Natural killer cell (primary cell): Measurements from ENCODE around the gene RS1. TPM values are rescaled to one million over a fixed set of nuclear protein-coding genes. Genes with fewer than 3 reads are reported as not detected.

Experiments used
- ATAC-seq, 3 donors: fragments of 150-1000 bp in 2 of 3; fragments of 200-7000 bp in 1 of 3; cut with Tn5 transposase; 1 replicate in 1 of 3; 2 replicates in 2 of 3; pipeline ENCODE4 v1.10.0; 2021; ENCODE audit warnings: mild to moderate bottlenecking in 2 of 3, moderate library complexity in 2 of 3
- DNase-seq, 2 donors: peaks; one replicate each; pipeline versions ENCODE4 v3.0.0 to v3.0.0-alpha.2; 2013 to 2021; ENCODE audit warnings: mixed read lengths in 1 of 2
- H3K27ac ChIP-seq: one replicate; pipeline ENCODE4 v1.5.1; 2013; ENCODE audit warnings: mild to moderate bottlenecking, low read length
- H3K27me3 ChIP-seq: one replicate; pipeline ENCODE4 v1.6.1; 2013; ENCODE audit warnings: low read length; ENCODE audit not compliant: control insufficient read depth, insufficient read depth
- H3K36me3 ChIP-seq: one replicate; pipeline ENCODE4 v1.6.1; 2013; ENCODE audit warnings: low read length; ENCODE audit not compliant: control insufficient read depth, insufficient read depth
- H3K4me1 ChIP-seq: one replicate; pipeline ENCODE4 v1.6.1; 2013; ENCODE audit warnings: low read length; ENCODE audit not compliant: control insufficient read depth, insufficient read depth
- H3K4me3 ChIP-seq: one replicate; pipeline ENCODE4 v1.5.1; 2013; ENCODE audit warnings: low read length
- H3K9me3 ChIP-seq: one replicate; pipeline ENCODE4 v1.6.1; 2013; ENCODE audit warnings: low read length; ENCODE audit not compliant: control insufficient read depth, insufficient read depth
- H3K27ac Mint-ChIP-seq, 2 donors: one replicate each; pipeline ENCODE4 v1.8.0; 2022; ENCODE audit warnings: mild to moderate bottlenecking in 2 of 2, mixed read lengths in 2 of 2, moderate library complexity in 1 of 2
- H3K27me3 Mint-ChIP-seq, 2 donors: one replicate each; pipeline ENCODE4 v1.8.0; 2022; ENCODE audit warnings: low read depth in 2 of 2, mixed read lengths in 2 of 2
- H3K36me3 Mint-ChIP-seq: one replicate; pipeline ENCODE4 v1.8.0; 2022; ENCODE audit warnings: mixed read lengths
- H3K4me1 Mint-ChIP-seq, 2 donors: one replicate each; pipeline ENCODE4 v1.8.0; 2022; ENCODE audit warnings: mixed read lengths in 2 of 2
- H3K4me3 Mint-ChIP-seq: one replicate; pipeline ENCODE4 v1.8.0; 2022; ENCODE audit warnings: mild to moderate bottlenecking, moderate library complexity, mixed read lengths
- H3K9me3 Mint-ChIP-seq, 2 donors: one replicate each; pipeline ENCODE4 v1.8.0; 2022; ENCODE audit warnings: mixed read lengths in 2 of 2
- WGBS: methylation state at CpG from one replicate; pipeline ENCODE4 v1.1.7; 2013; ENCODE audit warnings: missing lambda C conversion rate; ENCODE audit not compliant: insufficient coverage; 5-methylcytosine and 5-hydroxymethylcytosine counted together
- intact Hi-C: fragments of 100-400 bp; cut with micrococcal nuclease; formaldehyde crosslinking; loops from one replicate; pipeline ENCODE4 v1.14.2; 2022
- total RNA-seq, 4 donors: library from RNA; stranded (reverse); fragments of 120-200 nt in 1 of 4; gene quantifications; one replicate each; pipeline versions ENCODE4 v1.2.3 to v1.2.4, GENCODE V29; 2013 to 2022
- TF ChIP-seq, protein P1 (sequence below): fragments of 200-600 bp; IDR thresholded peaks from one replicate; pipeline ENCODE4 v1.8.0; 2022; ENCODE audit warnings: antibody characterized with exemption

Gene RS1
- total RNA-seq, 3 donors from 2014 or later (not counting 1 experiment from before 2014, with no cell fraction given) = not detected

DNA sequence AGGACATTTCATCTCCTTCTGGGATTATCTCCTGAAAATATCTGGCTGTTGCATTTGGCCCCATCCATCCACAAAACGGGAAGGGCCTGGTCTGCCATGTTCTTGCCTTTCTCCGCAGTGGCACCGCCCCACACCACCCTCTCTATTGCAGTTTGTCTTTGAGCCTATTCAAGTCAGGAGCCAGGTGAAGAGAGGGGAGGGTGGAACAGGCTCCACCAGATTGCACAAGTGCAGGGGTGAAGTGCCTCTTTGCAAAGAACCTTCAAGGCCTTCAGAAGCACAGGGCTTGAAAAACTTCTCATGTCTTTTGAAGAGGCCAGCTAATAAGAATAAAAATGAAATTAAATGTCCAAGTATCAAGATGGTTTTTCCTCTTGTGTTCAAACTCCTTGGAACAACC lies 28.7 kb downstream of the RS1 start:
- H3K36me3 ChIP-seq = no peaks in the 10 kb centered on the region
- Mint-ChIP-seq H3K27ac (no peak overlapping the region), H3K36me3 (no peaks in the 10 kb centered on the region), H3K9me3 (no peaks in the 10 kb centered on the region), H3K27me3 (peaks cover 0 to 3% of the 10 kb centered on the region in 2 donors), H3K4me1 (no peaks in the 10 kb centered on the region), H3K4me3 (no peak overlapping the region)
- TF ChIP-seq, protein P1, sequence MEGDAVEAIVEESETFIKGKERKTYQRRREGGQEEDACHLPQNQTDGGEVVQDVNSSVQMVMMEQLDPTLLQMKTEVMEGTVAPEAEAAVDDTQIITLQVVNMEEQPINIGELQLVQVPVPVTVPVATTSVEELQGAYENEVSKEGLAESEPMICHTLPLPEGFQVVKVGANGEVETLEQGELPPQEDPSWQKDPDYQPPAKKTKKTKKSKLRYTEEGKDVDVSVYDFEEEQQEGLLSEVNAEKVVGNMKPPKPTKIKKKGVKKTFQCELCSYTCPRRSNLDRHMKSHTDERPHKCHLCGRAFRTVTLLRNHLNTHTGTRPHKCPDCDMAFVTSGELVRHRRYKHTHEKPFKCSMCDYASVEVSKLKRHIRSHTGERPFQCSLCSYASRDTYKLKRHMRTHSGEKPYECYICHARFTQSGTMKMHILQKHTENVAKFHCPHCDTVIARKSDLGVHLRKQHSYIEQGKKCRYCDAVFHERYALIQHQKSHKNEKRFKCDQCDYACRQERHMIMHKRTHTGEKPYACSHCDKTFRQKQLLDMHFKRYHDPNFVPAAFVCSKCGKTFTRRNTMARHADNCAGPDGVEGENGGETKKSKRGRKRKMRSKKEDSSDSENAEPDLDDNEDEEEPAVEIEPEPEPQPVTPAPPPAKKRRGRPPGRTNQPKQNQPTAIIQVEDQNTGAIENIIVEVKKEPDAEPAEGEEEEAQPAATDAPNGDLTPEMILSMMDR = no peak
- H3K27ac ChIP-seq = no peak overlapping the region
- no peaks in the 10 kb centered on the region for H3K27me3 ChIP-seq
- ATAC-seq (no peak), DNase-seq (no peak)
- no peak overlapping the region for H3K4me3 ChIP-seq
- 100% methylated on average over 3 of the region's 3 CpGs for WGBS
- H3K9me3 ChIP-seq = no peaks in the 10 kb centered on the region
- no peaks in the 10 kb centered on the region for H3K4me1 ChIP-seq
- intact Hi-C loops = no loop called here

DNA sequence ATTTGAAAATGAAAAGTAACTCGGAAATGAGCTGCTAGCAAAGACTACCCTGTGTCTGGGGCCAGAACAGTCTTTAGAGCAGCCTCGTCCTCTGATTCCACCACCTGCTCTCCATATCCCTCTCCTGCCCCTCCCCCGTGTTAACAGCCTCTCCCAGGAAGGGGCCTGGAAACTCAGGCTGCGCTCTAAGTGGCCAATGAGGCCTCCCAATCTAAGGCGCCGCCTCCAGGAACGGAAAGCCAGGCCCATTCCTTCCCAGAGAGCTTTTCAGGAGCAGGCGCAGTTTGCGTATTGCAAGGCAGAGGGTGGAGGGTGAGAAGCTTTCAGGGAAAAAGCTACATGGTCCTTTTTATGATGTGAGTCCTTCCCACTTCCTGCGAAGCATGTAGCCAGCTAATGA lies 31.2 kb downstream of the RS1 start:
- Mint-ChIP-seq H3K27ac (no peak overlapping the region), H3K36me3 (no peaks in the 10 kb centered on the region), H3K4me3 (no peak overlapping the region), H3K27me3 (peaks cover 0 to 3% of the 10 kb centered on the region in 2 donors), H3K9me3 (no peaks in the 10 kb centered on the region), H3K4me1 (no peaks in the 10 kb centered on the region)
- ATAC-seq = no peak
- Histone ChIP-seq H3K27me3 (no peaks in the 10 kb centered on the region), H3K27ac (no peak overlapping the region), H3K36me3 (no peaks in the 10 kb centered on the region), H3K4me1 (no peaks in the 10 kb centered on the region), H3K9me3 (no peaks in the 10 kb centered on the region), H3K4me3 (no peak overlapping the region)
- TF ChIP-seq, protein P1 = no peak
- DNase-seq = no peak
- WGBS = 86% methylated on average over 7 of the region's 10 CpGs
- intact Hi-C loops = no loop called here

DNA sequence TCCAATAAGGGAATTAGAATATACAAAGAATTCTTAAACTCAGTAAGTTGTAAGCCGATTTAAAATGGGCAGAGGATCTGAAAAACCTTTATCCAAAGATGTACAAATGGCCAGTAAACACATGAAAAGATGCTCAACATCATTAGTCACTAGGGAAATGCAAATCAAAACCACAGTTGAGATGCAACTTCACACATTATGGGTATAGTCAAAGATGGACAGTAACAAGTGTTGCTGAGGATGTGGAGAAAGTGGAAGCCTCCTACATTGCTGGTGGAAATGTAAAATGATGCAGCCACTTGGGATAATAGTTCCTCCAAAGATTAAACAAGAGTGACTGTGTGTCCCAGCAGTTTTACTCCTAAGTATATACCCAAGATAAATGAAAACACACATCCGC lies 32.6 kb downstream of the RS1 start:
- ATAC-seq (no peak), DNase-seq (no peak)
- Mint-ChIP-seq H3K27me3 (no peaks in the 10 kb centered on the region), H3K4me1 (no peaks in the 10 kb centered on the region), H3K27ac (no peak overlapping the region), H3K4me3 (no peak overlapping the region), H3K36me3 (no peaks in the 10 kb centered on the region), H3K9me3 (no peaks in the 10 kb centered on the region)
- no peak overlapping the region for H3K4me3 ChIP-seq
- H3K27me3 ChIP-seq = no peaks in the 10 kb centered on the region
- no peak overlapping the region for H3K27ac ChIP-seq
- intact Hi-C loops = no loop called here
- no peaks in the 10 kb centered on the region for H3K4me1 ChIP-seq
- TF ChIP-seq, protein P1 = no peak
- H3K9me3 ChIP-seq = no peaks in the 10 kb centered on the region
- 100% methylated on average over 1 of the region's 2 CpGs for WGBS
- H3K36me3 ChIP-seq = no peaks in the 10 kb centered on the region

DNA sequence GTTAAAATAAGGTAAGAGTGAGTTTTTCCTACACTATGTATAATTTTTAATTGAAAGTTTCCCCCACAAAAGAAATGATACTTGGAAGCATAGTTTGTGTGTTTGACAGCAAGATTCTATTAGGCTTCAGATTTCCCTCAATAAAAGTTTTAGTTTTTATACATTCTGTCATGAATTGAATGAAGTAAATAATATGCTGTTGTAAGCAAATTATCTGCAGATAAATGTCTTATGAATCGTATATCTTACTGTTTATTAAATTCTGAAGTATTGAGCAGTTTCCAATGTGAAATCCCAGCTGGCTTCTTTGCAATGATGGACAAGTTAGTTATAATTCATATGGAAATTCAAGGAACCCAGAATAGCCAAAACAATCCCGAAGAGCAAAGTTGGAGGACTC lies 33.5 kb downstream of the RS1 start:
- no peaks in the 10 kb centered on the region for H3K27me3 Mint-ChIP-seq
- H3K27me3 ChIP-seq = no peaks in the 10 kb centered on the region
- intact Hi-C loops = no loop called here

More for the DNA sequence above, 33.5 kb downstream of the RS1 start:
- H3K36me3 ChIP-seq = no peaks in the 10 kb centered on the region
- Mint-ChIP-seq H3K4me3 (no peak overlapping the region), H3K27ac (no peak overlapping the region), H3K9me3 (no peaks in the 10 kb centered on the region), H3K4me1 (no peaks in the 10 kb centered on the region), H3K36me3 (no peaks in the 10 kb centered on the region)
- H3K4me1 ChIP-seq = no peaks in the 10 kb centered on the region
- WGBS = 86% methylated on average over 1 of the region's 2 CpGs
- H3K4me3 ChIP-seq = no peak overlapping the region
- TF ChIP-seq, protein P1 = no peak
- ATAC-seq (no peak), DNase-seq (no peak)
- no peaks in the 10 kb centered on the region for H3K9me3 ChIP-seq
- H3K27ac ChIP-seq = no peak overlapping the region
